HG03135 (cell line): ENCODE results near the gene GGN.
A peak's percentile ranks its signal among the peaks of the same experiment; 100 is the strongest.

Experiments
- ATAC-seq: cut with Tn5 transposase; IDR thresholded peaks from one replicate; pipeline ENCODE4 v1.9.1; 2021; ENCODE audit warnings: mild to moderate bottlenecking, moderate library complexity; ENCODE audit not compliant: unreplicated experiment

GGN gene

DNA sequence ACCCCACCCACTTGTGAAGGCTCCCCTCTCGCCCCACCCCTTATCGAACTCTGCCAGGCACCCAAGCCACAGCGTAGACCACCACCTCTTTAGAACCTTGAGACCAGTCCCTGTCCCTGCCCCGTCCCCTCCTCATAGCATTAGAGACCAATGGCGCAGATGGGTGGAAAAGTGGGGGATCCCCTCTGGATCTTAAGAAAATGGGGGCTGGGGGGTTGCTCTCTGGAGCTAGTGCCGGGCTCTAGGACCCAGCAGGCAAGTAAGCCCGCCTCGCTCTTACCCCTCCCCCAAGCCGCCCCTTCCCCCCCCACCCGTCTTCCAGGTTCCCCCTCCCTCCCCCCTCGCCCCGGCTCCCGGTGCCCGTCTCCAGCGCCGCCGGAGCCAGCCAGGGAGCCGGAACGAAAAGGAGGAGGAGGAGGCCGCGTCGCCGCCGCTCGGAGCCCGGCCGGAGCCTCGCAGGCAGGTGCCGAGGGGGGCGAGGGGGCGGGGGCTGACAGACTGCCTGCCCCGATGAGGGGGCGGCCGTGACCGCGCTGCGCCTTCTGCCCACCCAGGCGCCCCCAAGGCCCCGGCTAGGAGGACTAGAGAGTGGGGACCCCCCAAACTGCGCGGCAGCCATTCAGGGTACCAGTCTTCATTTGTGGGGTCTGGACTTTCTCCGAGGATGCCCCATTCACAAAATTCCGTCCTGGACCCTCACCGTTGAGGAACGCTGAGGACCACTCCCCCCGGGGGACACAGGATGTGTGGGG is 691 bp upstream of the GGN start, which contains the start of gene SPRED3:
Gene SPRED3, plus strand, starts transcription at position 349 of the 752 bp plus-strand sequence. CDS start 1,606 bp downstream, outside the sequence.
- ATAC-seq, result no peak

DNA sequence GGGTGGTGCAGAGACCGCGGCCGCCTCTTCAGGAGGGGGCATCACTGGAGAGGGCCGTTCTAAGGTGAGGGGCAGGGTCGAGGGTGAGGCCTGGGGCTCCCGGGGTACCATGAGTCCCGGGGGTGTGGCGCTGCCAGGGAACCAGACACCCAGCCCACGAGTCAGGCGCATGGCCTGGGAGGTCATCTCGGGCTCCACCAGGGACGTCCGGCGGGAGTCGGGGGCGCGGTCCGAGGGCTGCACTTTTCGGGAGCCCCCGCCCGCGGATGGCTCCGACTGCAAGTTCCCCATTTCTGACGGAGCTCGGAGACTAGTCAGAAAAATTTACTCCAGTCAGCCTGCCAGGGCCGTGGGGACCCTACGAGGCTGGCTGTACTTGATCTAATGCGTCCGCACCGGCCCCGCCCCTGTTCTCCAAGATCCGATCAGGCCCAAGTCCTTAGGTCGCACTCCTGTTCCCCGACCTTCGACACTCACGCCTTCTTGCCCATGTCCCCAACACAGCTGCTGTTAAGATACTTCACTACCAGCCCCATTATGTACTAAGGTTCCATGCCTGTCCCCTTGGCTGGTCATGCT is 774 bp downstream of the GGN start:
- no peak for ATAC-seq

DNA sequence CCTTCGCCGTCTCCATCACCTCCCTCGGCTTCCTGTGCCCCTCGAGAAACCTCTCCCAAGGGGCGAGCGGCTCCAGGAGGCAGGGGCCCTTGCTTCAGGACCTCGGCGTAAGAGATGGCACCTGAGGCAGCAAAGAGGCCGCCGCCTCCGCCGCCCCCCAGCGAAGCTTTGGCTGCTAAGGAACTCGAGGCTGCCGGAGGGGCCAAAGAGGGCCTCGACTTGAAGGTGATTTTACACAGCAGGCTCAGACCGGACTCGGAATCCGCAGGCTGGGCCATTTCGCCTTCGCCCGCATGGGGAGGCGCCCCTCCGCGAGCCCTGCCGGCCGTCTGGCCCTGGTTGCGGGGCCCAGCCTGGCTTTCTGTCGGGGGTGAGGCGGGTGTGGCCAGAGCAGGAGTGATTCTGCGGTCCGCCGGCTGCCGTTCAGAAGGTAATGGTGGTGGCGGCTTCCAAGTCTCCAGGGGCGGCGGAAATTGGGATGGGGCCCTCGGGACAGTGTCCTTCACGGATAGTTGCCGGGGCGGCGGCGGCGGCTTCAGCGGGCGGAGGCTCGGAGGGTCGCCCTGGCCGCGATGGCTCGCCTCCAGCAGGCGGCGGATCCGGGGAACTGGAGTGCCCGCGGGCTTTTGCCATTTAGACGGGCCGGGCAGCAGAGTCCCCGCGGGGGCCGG is 1.4 kb downstream of the GGN start:
- ATAC-seq, result no peak

DNA sequence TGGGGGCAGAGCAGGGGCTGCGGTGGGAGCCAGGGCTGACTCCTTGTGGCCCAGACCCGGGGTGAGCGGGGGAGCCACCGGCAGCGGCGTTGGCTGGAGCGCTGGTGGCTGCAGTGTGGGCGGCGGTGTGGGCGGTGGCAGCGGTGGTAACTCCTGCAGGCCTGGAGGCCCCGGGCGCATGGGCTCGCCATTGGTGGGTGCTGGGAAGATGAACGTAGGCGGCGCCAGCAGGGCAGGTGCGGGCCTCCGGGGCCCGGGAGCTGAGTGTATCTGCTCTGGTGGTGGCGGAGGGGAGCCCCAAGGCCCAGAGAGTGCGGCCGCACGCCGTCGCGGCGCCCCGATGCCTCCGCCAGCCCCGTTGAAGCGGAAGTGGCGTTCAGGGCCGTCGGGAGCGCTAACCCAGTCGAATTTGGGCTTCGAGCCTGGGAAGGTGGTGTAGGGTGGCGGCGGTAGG is 2.0 kb downstream of the GGN start:
- ATAC-seq, result no peak

DNA sequence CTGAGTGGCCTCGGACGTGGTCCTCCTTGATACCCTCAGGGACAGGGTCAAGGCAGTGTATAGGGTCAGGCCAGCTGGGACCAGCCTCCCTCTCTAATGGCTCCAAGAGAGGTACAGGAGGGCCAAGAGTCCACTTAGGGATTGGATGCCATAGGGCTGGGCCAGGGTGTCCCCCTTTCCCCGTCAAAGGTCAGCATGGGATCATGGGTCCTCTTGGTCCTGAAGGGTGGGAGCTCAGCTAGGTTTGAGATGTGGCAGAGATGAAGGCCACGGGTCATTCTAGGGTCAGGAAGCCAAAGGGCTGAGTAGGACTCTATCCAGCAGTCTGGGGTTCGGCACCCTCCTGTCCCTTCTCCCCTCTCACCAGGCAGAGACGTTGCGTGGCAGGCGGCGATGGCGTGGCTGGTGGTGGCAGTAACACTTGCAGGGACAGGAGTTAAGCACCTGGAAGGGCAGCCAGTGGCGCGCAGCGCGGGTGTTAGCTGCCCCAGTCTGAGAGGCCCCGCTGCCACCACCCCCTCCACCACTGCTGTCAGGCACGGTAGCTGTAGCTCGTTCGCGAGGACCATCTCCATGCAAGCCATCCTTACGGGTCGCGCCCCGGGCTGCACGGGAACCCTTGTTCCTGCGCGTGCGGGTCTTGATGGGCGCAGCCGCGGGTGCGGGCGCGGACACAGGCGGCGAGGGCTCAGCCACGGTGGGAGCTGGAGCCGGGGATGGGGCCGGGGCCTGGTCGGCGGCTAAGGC is 2.6 kb downstream of the GGN start:
- ATAC-seq, result no peak

DNA sequence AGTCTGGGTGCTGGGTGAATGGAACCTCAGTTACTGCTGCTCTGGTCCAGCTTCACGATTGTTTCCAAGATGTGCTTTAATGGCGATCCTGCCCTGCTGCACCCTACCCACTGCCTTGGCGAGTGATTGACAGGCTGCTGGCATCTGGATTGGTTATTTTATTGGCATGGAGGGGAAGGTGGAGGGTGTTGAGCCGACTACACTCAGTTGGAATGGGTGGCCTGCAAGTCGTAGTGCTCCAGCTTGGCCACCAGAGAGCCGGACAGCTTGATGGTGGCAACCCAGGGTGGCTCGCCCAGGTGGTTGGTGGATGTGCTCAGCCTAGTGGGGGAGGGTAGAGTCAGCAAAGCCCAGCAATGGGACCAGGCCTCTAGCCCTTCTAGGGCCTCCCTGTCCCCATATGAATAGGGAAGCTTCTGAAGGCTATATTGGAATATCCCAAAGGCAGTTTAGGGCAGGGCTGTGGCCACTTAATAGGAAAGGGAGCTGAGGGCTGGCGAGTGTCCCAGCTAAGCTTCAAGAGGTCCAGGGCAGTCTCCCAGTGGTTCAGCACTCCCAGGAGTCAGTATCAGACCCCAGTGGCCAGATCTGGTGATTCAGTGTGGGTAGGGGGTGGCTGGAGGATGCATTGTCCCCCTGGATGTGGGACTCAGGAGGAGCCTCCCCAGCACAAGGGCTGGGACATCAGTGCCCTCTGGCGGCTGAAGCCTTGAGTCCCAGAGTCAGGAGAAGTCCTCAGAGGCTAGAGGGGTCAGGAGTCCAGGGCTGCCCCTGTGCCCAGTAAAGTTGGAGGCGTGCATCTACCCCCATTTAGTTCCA is 3.4 kb downstream of the GGN start:
- no peak for ATAC-seq

DNA sequence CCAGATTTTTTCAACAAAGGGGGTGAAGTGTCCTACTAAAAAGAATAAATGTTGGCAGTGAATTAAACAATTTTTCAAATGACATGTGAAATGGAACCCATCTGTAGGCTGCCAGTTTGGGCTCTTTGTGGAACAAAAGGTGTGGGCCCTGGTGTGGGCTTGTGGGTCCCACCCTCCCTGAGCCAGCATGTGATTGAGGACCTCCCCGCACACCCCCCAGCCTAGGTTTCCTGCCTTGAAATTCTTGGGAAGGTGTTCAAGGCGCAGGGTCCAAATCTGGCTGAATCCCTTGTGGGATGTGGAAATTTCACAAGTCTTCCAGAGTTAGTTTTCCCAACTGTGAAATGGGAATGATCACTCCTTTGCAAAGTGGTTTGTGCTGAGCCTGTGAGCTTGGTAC is 4.1 kb downstream of the GGN start:
- no peak for ATAC-seq

DNA sequence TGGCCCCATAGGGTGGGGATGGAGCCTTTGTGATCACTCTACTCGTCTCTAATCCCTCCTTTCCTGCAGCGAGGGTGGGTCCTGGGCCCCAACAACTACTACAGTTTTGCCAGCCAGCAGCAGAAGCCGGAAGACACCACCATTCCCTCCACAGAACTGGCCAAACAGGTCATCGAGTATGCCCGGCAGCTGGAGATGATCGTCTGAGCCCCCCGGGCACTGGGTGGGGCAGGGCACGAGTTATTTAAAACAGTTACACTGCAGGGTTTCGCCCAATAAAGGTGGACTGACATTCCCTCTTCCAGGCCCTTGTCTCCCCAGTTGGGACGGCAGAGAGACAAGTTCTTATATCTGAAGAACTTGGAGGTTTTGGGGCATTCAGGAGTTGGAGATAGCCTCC is 4.7 kb downstream of the GGN start:
- no peak for ATAC-seq

DNA sequence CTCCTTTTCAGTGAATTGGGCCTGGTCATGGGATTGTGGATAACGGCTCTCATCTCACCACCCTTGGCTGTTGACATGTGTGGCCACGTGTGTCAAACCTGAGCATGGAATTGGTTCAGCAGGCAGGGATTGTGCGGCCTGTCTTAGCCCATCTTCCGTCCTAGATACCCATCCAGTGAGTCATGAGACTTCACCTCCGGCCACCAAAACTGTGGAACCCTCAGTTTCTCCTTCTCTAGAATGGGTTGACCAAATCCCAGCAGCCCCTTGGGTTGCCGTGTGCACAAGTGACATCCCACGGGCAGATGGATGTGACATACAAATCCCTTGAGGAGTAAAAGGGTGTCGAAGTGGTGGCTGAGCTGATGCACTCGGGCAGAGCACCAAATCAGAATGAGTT is 6.7 kb downstream of the GGN start:
- ATAC-seq, result no peak

DNA sequence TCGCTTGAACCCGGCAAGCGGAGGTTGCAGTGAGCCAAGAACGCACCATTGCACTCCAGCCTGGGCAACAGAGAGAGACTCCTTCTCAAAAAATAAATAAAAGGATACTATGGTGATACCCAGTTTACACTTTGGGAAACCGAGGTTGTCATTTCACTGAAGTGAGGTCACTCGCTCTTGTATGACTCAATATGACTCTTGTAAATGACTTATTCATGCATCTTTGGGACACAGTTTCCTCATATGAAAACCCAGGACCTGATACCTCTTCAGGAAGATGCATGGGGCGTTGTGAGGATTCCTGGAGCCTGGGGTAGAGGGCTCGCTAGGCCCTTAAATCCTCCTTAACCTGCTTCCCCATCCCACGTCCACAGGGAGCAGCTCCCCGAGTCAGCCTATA is 9.0 kb downstream of the GGN start:
- ATAC-seq, result no peak

DNA sequence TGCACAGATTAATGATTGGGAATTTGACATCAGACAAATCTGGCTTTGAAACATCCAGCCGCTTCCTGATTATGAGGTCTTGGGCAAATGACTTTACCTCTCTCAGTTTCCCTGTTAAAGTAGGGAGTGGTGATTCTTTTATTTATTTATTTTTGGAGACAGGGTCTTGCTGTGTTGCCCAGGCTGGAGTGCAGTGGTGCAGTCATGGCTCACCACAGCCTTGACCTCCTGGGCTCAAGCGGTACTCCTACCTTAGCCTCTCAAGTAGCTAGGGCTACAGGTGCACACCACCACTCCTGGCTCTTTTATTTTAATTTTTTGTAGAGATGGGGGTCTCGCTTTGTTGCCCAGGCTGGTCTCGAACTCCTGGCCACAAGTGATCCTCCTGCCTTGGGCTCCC is 10.8 kb downstream of the GGN start:
- ATAC-seq, result no peak

DNA sequence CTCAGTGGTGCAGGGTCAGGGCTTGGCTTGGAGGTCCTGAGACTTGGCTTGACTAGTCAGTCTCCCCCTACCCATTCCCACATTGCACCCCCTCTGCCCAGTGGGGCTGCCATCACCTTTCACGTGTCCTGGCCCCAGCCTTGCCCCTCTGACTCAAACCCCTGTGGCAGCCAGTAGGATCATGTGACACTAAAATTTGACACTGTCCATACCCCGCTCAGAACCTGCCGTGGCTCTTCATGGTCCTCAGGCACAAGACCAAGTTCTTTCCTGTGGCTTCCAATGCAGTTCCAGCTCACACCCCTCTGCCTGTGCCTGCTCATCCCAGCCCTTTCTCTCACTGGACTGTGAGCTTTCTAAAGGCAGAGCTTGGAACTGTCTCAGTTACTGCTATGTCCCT is 11.3 kb downstream of the GGN start:
- no peak for ATAC-seq

DNA sequence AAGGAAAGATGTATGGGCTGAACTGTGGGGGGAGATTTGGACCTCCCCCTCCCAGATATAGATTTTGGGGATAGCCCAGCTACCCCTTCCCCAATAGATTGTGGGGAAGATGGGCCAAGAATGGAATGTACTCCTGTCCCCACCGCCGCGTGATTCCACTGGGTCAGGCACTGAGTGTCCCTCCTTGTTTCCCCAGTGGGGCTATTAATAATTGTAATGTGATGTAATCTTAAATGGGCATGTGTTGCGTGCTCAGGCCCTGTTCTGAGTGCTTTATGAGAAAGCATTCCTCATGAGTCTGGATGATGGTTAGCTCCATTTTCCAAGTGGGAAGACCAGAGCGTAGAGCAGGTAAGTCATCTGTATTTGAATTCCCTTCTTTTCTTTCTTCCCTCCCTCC is 12.1 kb downstream of the GGN start:
- no peak for ATAC-seq

DNA sequence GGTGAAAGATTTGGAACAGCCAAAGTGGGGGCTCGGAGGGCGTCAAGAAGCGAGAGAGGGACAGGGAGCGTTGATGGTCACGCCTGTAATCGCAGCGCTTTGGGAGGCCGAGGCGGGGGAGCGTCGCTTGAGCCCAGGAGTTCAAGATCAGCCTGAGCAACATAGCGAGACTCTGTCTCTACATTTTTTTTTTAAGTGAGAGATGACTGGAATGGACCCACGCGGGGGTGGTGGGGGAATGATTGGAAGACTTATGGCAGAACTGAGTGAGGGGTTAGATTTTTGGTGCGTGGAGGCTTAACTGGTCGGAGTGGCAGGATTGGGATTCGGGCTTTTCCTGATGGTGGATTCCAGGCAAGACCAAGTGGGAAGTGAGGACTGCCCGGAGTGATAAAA is 12.7 kb downstream of the GGN start:
- no peak for ATAC-seq

DNA sequence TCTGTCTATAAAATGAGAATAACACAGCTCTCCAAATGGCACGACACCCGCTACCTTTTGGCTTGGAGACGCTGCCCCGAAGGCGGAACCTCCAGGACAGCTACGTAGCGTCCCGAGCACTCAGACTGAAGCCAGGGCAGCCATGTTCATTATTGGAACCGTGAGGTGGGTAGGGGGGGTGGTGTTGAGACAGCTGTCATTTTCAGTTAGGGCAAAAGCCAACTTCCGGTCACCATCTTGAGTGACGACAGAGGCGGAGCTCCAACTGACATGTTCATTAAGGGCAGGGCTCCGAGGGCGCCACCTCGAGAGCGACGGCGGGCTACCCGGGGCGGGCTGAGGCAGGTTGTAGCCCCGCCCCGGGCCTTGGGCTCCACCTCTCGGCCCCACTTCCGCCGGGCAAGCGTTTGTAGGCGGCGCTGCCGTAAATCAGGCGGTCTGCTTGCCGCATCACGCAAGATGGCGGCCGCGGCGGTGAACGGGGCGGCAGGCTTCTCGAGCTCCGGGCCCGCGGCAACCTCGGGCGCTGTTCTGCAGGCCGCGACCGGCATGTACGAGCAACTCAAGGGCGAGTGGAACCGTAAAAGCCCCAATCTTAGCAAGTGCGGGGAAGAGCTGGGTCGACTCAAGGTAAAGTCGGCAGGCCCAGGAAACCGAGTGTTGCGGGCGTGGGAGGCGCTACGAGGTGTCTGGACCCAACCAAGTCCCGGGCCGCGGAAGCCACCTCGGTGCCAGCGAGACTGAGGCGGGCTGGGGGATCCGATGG is 13.3 kb downstream of the GGN start, which contains the start of gene PSMD8:
Gene PSMD8, plus strand, starts transcription at position 240 of the 766 bp plus-strand sequence. Its CDS starts 31 bp downstream, at position 271.
- ATAC-seq, result peak; percentile 95

DNA sequence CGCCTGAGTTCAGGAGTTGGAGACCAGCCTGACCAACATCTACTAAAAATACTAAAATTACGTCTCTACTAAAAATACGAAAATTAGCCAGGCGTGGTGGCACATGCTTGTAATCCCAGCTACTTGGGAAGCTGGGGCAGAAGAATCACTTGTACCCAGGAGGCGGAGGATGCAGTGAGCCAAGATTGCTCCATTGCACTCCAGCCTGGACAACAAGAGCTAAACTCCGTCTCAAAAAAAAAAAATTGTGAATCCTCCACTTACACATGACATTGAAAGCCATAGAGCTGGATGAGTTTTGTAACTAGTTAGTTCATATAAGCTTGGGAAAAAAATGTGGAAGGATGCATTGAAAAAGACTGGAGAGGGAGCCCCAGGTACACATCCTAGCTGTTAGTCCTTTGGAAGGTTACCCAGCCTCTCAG is 13.9 kb downstream of the GGN start:
- ATAC-seq, result no peak

DNA sequence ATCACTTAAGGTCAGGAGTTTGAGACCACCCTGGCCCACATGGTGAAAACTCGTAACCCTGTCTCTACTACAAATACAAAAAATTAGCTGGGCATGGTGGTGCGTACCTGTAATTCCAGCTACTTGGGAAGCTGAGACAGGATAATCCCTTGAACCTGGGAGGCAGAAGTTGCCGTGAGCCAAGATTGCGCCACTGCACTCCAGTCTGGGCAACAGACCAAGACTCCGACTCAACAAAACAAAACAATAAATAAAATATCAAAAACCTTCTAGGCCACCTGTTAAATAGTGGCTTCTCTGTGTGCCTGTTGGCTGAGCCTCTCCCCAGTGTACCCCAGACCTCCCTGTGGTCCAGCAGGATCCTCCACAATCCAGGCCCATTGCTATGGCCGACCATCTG is 16.8 kb downstream of the GGN start:
- ATAC-seq, result no peak

DNA sequence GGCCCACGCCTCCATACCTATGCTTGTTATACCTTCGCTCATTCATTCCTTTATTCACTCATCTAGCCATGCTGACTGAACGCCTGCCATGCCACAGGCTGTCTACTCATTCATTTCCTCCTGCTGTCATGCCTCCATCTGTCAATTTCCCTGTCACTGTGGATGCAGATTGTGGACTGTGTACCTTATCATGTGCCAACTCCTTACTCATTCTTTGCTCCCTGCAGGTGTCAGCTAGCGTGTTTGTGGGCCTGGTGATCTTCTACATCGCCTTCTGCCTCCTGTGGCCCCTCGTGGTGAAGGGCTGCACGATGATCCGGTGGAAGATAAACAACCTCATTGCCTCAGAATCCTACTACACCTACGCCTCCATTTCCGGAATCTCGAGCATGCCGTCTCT is 17.5 kb downstream of the GGN start:
- no peak for ATAC-seq

DNA sequence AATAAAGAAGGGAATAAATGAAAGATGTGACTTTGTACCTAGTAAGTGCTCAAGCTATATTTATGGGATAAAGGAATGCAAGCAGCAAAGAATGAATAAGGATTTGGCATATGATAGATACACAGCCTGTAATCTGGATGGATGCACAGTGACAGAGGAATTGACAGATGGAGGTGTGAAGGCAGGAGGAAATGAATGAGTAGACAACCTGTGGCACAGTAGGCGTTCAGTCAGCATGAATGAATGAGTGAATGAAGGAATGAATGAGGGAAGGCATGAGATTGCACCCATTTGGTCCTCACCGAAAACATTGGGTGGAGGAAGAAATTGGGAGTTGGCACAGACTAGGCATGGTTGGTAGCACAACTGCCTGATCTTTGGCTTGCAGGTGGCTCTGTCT is 18.2 kb downstream of the GGN start:
- no peak for ATAC-seq

DNA sequence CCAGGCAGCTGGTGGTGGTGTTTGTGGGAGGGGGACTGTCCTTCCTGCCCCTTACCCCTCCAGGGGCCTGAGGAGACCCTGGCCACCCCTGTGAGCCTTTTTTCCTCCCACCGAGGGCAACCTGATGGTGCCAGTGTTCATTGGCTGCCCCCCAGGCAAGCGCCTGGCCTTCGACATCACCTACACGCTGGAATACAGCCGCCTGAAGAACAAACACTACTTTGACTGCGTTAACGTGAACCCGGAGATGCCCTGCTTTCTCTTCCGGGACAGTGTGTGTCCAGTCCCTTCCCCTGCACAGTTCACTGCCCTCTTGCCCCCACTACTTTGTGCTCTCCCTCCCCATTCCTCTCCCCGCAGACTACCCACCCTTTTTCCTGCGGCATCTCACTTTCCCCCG is 20.8 kb downstream of the GGN start:
- no peak for ATAC-seq
